HG02798 (cell line): ENCODE measurements around the gene SCYL2.
A peak's percentile ranks its signal among the peaks of the same experiment; 100 is the strongest.
"Not testable (repeated sequence)": the region's sequence is repeated elsewhere in the genome, so short reads cannot be mapped to it uniquely, and the experiment has no call there.

ENCODE experiments used
- ATAC-seq: cut with Tn5 transposase; IDR thresholded peaks from one replicate; pipeline ENCODE4 v1.9.1; 2021; ENCODE audit warnings: mild to moderate bottlenecking; ENCODE audit not compliant: unreplicated experiment, poor library complexity

The SCYL2 gene

DNA sequence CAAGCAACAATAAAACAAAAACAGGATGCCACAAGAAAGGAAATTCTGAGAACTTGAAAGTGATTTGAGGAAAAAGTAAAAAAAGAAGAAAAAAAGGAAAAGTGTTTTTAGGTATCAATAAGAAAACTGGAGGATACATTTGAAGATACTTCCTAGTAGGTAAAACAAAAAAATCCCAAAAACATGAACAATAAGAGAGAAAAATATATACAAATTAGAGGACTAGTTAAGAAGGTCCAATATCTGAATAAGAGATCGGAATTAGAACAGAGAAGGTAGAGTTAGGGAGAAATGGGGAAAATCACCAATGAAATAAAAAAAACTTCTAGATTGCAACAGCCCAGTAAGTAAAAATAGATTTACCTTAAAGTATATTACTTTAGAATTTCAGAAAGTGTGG is 8.8 kb upstream of the SCYL2 start:
- no peak for ATAC-seq

DNA sequence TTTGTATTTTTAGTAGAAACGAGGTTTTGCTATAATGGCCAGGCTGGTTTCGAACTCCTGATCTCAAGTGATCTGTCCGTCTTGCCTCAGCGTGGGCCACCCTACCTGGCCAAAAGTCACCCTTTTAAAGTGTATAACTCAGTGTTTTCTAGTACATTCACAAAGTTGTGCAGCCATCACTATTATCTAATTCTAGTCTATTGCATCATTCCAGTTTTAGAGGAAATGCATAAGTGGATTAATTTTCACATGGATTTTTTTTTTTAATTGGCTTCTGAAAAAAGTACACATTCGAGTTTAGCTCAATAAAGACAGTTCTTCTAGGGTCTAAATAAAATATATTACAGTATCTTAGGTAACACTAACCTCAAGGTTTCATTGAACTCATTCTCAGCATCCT is 3.8 kb upstream of the SCYL2 start:
- no peak for ATAC-seq

DNA sequence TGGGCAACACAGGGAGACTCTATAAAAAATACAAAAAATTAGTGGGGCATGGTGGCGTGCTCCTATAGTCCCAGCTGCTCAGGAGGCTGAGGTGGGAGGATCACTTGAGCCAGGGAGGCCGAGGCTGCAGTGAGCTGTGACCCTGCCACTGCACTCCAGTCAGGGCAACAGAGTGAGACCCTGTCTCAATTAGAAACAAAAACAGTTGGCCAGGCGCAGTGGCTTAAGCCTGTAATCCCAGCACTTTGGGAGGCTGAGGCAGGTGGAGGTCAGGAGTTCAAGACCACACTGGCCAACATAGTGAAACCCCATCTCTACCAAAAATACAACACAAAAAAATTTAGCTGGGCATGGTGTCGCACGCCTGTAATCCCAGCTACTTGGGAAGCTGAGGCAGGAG is 1.9 kb upstream of the SCYL2 start:
- ATAC-seq: not testable (repeated sequence)

DNA sequence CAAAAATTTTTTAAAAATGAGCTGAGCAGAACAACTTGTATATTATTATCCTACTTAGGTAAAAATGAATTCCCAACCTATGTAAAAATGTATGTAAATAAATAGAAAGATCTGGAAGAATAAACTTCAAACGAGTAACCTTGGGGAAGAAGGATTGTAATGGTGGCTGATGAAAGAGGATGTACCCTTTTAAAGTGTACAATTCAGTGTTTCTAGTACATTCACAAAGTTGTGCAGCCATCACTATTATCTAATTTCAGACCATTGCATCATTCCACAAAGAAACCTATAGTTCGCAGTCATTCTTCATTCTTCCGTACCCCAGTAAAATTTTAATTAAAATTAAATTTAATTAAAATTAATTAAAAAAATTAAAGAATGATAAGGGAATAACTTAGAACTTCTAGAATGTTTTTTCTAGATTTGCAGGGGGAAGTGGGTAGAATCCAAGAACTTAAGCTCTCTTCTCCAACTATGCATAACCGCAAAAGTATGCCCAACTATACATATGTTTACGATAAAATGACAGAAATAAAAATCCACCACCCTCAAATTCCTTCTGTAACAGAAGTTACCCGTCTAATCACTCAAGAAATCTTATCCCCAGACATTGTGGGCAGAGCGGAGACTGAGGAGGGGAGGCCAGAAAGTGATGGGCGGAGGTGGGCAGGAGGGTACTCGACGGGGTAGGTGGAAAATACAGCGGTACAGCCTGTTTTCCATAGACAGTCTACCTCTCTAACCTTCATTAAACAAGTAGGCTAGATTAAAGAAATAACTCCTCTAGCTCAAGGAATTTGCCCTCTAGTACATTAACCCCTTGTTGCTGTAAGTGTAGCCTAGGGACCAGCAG is 1.0 kb upstream of the SCYL2 start:
- ATAC-seq: peak; percentile 6

DNA sequence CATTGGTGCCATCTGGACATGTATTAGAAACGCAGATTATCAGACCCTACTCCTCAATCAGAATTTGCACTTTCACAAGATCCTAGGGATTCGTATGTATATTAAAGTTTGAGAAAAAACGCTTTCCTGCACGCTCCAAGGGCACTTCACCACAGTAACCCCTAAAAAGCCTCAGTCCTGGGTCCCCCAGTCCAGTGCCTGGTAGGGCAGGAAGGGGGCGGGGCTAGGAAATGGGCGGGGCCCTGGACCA is 467 bp upstream of the SCYL2 start:
- ATAC-seq: peak; percentile 83

DNA sequence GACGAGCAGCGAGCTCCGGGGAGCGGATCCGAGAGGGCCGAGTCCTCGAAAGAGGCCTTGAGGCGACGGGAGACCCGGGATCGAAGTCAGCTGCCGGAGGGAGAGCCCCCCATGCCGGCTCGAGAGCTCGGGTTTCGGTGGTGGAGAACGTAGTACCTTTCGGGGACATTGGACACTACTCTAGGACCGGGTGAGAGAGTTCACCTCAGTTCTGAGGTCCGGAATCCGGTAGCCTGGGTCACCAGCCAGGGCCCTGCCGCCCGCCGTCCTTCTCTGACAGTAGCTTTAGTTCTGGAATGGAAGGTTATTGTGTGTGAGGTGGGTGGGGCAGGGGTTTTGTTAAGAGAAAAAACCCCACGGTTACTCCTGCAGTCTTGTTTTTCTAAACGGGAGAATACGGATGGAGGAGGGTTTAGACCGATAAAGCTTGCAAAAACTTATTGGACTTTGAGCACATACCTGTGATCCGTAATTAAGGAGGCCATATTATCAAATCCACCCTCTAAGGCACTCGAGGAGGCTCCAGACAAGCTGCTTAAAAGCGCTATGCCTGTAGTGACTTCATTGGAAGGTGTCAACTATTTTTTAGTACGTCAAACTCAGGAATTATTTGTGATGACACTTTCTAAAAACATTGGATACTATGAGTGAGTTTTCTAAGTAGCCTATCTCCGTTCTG is 765 bp downstream of the SCYL2 start:
- peak; percentile 9 for ATAC-seq

DNA sequence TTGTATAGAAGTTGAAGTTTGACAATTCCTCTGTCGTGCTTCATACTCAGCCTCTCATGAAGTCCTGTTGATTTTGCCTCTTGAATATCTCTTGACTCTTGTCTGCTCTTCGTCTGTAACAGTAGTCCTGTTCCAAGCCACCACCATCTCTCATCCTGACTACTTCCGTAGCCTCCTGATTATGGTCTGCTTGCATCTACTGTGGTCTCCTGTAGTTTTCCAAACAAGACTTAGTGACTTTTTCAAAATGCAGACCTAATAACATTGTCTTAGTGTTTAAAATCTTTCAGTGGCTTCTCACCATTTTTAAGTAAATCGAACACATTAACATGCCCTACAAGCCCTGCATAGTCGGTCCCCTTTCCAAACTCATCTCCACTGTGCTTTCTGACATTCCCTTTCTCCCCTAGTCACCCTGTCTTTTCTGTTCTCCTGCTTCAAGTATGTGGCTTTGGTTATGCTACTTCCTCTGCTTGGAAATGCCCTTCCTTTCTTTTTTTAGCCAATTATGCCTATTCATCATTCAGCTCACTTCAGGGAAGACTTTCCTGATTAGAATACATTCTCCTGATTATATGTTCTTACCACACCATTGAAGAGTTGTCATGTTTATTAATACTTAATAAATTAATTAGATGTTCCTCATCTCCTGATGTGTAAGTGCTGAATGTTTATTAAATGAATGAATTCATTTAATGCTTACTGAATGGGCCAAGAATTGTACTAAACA is 2.0 kb downstream of the SCYL2 start:
- ATAC-seq: no peak

DNA sequence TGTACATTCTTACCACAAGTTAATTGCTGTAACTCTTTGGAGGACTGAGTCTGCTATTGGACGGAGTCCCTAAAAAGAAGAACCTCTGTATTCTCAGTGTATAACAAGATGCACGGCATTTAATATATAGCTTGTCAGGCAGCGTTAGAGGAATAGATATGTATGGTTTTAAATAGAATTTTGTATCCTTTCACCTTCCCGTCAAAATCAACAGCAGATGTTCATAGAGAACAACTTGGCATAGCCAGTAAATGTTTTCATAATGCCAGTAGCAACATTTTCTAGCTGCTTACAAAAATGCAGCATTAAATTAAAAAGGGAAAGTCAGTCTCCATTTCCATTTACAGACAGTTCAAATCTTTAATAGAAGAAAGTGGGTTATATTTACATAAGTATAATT is 6.8 kb downstream of the SCYL2 start:
- no peak for ATAC-seq

DNA sequence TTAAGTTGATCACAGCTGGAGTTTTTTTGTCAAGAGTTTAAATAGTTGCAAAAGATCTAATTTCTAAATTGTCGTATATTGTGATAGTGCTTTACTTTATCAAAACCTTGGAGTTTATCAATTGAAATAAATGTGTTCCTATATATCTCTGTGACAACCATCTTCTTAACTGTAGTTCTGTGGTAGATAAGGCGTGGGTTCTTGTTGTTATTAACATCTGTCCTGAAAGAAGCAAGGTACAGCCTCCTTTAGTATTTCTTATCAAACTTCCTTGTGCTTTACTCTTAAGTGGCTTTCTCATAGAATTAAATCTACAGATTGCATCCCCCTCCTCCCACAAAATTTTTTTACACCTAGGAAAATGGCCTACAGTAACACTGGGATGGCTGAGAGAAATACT is 7.3 kb downstream of the SCYL2 start:
- no peak for ATAC-seq

DNA sequence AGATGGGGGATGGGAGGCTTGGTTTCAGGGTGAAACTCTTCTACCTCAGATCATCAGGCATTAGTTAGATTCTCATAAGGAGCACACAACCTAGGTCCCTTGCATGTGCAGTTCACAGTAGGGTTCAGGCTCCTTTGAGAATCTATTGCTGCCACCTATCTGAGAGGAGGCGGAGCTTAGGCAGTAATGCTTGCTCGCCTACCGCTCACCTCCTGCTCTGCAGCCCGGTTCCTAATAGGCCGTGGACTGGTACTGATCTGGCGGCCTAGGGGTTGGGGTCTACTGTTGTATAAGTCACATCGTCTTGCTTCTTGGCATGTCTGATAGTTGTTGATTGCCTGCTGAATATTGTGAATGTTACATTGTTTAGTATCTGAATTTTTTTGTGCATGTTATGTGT is 12.2 kb downstream of the SCYL2 start:
- no peak for ATAC-seq

DNA sequence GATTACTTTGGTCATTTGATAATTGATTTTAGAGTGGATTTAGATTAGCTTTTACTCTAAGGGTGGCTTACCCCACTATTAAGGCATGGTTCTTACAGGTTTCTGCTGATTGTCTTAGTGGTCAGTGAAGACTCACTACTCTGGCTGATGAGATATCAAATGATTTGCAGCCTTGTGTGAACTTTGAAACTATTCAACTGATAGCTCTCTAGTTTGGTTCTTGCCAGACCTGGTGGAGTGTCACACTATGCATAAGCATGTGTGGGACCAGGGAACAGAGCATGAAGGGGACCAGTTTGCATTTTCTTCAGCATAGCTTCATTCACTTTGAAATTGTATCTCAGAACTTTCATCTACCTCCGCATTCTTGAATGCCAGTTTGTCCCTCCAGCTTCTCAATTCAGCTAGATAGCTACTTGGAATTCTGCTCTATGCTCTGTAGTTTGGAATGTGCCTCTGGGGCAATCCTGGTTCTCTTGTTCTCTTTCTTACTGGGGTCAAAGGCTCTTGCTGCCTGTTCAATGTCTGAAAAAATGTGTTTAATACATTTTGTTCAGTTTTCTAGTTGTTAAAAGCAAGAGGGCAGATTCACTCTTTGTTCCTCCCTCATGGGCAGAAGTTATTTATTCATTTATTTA is 12.7 kb downstream of the SCYL2 start:
- ATAC-seq: no peak

DNA sequence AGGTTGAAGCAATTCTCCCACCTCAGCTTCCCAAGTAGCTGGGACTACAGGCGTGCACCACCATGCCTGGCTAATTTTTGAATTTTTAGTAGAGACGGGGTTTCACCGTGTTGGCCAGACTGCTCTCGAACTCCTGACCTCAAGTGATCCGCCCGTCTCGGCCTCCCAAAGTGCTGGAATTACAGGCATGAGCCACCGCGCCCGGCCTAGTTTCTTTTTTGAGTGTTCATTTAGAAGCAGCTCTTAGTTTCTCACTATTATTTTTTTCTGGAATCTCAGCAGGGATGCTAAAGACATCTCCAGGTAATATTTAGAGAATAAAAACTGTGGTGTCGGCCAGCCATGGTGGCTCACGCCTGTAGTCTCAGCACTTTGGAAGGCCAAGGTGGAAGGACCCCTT is 17.6 kb downstream of the SCYL2 start:
- ATAC-seq: not testable (repeated sequence)

DNA sequence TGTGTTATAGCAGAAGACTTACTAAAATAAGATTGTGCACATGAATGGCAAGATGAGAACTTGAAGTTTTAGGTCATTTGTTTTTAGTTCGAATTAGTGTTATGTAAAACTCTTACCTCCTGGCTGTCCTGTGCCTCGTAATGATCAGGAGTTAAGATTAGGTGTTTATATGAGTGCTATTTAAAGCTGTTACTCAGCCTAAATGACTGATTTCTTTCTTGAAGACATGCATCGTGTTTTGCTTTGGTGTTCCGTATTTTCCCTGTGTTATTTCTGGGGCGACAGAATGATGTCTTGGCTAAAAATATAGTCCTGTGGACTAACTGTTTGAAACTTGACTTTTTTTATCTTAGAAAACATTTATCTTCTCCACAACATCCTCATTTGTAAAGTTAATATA is 22.1 kb downstream of the SCYL2 start:
- no peak for ATAC-seq

DNA sequence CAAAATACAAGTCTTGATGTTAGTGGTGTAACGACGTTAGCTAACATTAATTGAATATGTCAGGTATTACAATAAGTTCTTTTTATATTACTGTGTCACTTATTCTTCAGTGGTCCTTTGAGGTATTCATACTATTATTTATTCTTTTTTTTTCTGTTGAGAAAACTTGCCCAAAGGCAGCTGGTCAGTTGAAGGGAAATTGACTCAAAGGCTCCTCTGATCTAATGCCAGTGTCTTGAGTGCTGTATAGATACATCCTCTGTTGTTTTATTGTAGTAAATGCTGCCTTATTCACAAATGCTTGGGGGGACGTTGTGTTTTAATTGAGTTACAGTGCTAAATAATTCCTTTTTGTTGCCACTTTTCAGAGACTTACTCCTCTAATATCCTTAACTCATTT is 23.0 kb downstream of the SCYL2 start:
- ATAC-seq: no peak

DNA sequence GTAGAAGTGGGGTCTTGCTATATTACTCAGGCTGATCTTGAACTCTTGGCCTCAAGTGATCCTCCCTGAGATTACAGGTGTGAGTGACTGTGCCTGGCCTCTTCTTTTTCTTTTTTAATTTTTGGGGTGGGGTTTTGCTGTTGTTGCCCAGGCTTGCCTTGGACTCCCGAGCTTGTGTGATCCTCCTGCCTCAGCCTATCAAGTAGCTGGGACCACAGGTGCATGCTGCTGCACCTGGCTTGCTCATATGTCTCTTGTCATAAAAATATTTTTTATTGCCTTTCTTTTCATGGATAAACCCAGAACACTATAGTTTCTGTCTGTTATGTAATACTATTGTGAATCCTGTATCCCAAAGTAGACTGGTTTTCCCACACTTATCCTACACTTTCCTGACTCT is 26.0 kb downstream of the SCYL2 start:
- ATAC-seq: no peak

DNA sequence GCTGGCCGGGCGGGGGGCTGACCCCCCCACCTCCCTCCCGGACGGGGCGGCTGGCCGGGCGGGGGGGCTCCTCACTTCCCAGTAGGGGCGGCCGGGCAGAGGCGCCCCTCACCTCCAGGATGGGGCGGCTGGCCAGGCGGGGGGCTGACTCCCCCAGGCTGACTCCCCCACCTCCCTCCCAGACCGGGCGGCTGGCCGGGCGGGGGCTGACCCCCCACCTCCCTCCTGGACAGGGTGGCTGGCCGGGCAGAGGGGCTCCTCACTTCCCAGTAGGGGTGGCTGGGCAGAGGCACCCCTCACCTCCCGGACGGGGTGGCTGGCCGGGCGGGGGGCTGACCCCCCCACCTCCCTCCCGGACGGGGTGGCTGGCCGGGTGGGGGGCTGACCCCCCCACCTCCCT is 27.4 kb downstream of the SCYL2 start:
- ATAC-seq: not testable (repeated sequence)

DNA sequence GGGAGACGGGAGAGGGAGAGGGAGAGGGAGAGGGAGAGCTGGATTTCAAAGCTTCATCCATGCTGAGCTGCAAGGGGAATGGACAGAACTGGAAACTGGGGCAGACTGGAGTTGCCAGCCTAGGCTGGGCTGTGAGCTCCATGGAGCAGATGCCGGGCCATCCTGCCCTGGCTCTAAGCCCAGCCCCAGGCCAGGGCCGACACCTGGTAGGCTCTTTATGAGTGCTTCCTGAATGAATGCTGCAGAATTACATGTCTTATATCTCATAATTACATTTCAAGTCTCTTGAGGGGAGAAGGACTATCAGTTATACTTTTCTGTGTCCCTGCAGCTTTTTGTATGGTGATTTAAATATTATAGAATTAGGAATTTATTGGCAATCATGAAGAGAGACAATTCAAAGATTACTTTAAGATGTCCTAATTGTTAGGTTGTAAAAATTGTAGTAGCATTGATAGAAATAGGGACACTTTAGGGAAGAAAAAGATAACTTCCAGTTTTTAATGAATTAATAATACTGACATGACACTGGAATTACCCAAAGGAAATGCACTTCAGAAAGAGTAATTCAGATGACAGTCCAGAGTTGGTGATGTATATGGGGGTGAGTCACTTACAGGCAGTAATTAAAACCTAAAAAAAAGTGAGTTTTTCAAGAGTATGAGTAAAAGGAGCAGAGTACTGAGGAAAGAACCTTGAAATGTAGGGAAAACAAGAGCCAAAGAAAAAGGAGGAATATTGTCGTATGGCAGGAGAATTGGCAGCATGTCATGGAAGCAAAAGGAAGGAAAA is 29.0 kb downstream of the SCYL2 start:
- no peak for ATAC-seq

DNA sequence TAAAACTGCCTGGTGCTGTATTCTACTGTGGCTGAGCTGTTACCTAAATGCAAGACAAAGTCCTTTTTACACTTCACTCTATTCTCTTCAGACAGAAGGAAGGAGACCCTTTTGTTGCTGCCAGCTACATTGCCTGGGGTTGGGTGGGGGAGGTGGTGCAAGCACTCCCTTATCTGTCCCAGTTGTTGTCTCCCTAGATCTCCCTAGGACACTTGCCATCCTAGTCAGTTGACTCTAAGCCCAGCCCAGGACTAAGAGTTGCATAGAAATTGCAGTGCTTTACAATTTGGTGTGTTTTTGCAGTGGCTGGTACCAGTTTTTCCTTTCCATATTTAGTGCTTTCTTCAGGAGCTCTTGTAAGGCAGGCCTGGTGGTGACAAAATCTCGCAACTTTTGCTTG is 35.1 kb downstream of the SCYL2 start:
- ATAC-seq: no peak

DNA sequence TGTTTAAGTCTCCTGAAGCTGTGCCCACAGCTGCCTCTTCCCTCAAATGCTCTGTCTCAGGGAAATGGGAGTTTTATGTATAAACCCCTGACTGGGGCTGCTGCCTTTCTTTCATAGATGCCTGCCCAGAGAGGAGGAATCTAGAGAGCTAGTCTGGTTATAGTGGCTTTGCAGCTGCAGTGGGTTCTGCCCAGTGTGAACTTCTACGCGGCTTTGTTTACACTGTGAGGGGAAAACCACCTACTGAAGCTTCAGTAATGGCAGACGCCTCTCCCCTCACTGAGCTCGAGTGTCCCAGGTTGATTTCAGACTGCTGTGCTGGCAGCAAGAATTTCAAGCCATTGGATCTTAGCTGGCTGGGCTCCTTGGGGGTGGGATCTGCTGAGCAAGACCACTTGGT is 36.9 kb downstream of the SCYL2 start:
- ATAC-seq: no peak

DNA sequence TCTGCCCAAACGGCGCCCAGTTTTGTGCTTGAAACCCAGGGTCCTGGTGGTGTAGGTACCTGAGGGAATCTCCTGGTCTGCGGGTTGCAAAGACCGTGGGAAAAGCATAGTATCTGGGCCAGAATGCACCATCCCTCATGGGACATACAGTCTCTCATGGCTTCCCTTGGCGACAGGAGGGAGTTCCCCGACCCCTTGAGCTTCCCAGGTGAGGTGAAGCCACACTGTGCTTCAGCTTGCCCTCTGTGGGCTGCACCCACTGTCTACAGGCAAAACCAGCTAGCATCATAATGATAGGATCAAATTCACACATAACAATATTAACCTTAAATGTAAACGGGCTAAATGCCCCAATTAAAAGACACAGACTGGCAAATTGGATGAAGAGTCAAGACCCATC is 37.4 kb downstream of the SCYL2 start:
- not testable (repeated sequence) for ATAC-seq
